ENCODE data around the gene LINGO3.

LINGO3 gene

DNA sequence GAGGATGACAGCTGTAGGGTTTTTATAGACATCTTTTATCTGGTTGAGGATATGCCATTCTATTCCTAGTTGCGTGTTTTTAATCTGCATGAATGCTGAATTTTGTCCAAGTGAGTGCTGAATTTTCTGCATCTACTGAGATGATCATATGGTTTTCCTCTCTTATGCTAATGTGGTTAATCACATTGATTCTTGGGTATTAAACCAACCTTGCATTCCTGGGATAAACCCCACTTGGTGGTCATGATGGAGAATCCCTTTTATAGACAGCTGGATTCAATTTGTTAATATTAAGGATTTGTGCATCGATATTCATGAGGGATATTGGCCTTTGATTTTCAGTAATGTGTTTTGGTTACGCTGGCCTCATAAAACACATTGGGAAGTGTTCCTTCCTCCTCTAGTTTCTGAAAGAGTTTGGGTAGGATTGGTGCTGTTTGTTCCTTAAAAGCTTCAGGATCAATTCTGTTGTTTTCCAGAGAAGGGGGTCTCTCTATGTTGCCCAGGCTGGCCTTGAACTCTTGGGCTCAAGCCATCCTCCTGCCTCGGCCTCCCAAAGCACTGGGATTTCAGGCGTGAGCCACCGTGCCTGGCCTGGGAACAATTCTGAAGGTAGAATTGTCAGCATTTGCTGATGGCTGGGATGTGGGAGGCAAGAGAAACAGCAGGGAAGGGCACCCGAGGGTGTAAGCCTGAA lies 7.3 kb upstream of the LINGO3 start:
- DNase-seq (ENCODE audit: low spot score) = no peak
- in situ Hi-C loops (cut with MboI; ENCODE audit: low pct_unique_long_range_greater_than_20kb, low sequenced_read_pairs, unreplicated experiment) = no loop called here
- TF ChIP-seq, protein P1, sequence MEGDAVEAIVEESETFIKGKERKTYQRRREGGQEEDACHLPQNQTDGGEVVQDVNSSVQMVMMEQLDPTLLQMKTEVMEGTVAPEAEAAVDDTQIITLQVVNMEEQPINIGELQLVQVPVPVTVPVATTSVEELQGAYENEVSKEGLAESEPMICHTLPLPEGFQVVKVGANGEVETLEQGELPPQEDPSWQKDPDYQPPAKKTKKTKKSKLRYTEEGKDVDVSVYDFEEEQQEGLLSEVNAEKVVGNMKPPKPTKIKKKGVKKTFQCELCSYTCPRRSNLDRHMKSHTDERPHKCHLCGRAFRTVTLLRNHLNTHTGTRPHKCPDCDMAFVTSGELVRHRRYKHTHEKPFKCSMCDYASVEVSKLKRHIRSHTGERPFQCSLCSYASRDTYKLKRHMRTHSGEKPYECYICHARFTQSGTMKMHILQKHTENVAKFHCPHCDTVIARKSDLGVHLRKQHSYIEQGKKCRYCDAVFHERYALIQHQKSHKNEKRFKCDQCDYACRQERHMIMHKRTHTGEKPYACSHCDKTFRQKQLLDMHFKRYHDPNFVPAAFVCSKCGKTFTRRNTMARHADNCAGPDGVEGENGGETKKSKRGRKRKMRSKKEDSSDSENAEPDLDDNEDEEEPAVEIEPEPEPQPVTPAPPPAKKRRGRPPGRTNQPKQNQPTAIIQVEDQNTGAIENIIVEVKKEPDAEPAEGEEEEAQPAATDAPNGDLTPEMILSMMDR (IDR thresholded peaks at IDR 0.05; ENCODE audit: extremely low read depth, insufficient read depth, missing control alignments) = no peak

DNA sequence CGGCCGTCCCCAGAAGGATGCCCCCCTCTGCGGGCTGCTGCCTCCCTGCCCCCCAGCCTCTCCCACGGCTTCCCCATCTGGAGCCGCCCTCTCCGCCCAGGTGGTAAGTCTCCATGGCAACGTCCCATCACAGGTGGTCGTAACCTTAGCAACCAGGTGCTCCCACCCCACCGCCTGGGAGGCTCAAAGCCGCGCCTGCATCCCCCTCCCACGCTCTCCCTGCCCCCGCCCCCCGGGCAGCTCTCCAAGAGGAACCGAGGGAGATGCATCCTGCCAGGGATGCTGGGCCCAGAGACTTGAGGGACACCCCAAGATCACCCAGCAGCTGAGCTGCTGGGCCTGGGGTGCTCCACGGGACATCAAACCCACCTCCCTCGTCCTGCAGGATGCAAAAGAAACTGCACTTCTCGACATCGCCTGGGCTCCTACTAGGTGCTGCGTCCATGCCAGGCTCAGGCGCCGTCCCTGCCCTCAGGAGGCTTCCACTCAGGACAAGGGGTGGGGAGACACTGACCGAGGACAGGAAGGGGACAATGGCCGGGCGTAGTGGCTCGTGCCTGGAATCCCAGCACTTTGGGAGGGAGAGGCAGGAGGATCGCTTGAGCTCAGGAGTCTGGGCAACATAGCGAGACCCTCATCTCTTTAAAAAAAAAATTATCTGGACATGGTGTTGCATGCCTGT lies 5.0 kb upstream of the LINGO3 start:
- in situ Hi-C loops (cut with MboI; ENCODE audit: low pct_unique_long_range_greater_than_20kb, low sequenced_read_pairs, unreplicated experiment) = no loop called here
- no peak for DNase-seq (ENCODE audit: low spot score)
- TF ChIP-seq, protein P1 (IDR thresholded peaks at IDR 0.05; ENCODE audit: extremely low read depth, insufficient read depth, missing control alignments) = no peak

DNA sequence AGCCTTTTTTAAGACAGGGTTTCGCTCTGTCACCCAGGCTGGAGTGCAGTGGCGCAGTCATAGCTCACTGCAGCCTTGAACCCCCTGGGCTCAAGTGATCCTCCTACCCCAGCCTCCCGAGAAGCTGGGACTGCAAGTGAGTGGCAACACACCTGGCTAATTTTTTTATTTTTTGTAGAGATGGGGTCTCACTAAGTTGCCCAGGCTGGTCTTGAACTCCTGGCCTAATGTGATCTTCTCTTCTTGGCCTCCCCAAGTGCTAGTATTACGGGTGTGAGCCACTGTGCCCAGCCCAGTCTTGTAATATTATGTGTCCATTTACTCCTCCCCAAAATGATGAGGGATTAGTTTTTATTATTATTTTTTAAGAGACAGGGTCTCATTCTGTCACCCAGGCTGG lies 3.1 kb upstream of the LINGO3 start:
- in situ Hi-C loops (cut with MboI; ENCODE audit: low pct_unique_long_range_greater_than_20kb, low sequenced_read_pairs, unreplicated experiment) = no loop called here
- TF ChIP-seq, protein P1 (IDR thresholded peaks at IDR 0.05; ENCODE audit: extremely low read depth, insufficient read depth, missing control alignments) = no peak
- DNase-seq (ENCODE audit: low spot score) = no peak

DNA sequence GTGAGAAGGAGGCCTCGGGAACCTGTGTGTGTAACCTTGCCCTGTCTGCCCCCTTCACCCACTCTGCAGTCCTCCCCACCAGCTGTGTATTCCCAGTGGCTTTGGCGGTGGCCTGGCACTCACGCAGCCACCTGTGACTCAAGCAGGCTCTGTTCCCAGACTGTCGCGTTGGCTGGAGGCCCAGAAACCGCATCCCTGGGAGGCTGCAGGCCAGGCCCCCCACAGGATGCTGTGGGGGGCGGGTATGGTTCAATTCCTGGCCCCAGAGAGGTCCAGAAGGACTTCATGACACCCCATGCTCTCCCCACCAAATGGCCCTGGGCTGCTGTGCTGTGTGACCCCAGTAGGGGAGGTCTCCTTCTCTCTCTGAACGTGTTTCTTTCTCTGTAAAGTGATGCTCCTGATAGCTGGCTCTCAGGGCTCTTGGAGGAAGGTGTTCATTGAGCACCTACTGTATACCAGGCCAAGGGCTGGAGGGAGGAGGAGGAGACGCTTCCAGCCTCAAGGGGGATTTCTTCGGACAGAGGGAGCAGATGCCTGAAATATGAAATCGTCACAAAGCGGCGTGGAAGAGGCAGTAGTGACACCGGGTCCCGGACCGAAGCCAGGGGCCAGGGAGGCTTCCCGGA lies 1.9 kb upstream of the LINGO3 start:
- in situ Hi-C loops (cut with MboI; ENCODE audit: low pct_unique_long_range_greater_than_20kb, low sequenced_read_pairs, unreplicated experiment) = no loop called here
- no peak for DNase-seq (ENCODE audit: low spot score)
- TF ChIP-seq, protein P1 (IDR thresholded peaks at IDR 0.05; ENCODE audit: extremely low read depth, insufficient read depth, missing control alignments) = no peak

DNA sequence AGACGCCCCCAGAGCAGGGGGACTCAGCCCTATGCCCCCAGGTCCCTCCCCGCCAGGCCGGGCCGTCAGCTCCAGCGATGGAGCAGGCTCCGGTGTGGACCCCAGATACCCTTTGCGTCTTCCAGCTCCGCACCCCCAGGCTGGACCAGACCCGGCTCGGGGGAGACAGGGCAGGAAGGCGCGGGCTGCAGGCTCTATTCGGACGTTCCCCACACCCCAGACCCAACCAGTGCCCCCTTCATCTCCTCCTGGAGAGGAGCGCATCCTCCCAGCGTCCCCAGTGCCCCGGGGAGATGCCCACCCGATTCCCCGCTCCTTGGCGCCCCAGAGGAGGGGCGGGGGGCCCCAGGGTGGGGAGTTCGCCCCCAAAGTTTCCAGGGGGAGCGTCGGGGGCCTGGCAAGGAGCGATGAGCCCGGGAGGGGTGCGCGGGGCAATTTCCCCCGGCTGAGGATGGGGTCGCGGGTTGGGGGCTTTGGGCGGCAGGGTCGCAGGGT lies 389 bp downstream of the LINGO3 start:
- in situ Hi-C loops (cut with MboI; ENCODE audit: low pct_unique_long_range_greater_than_20kb, low sequenced_read_pairs, unreplicated experiment) = no loop called here
- TF ChIP-seq, protein P1 (IDR thresholded peaks at IDR 0.05; ENCODE audit: extremely low read depth, insufficient read depth, missing control alignments) = no peak
- DNase-seq (ENCODE audit: low spot score) = no peak

DNA sequence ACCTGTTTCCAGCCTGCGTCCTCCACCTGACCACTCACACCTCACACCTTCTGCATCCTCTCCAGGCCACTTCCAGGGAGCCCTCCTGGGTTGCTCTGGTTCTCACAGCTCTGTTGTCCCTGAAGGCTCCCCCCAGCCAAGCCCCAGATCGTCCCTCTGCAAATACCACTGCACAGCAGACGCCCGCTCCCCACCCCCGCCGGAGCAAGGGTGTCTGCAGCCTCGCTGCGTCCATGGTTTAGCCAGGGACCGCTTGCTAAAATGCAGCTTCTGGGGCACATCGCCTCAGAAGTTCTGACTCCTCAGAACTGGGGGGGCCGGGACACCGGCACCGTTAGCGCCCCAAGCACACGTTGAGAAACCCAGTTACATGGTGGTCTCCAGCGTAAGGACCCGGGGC lies 983 bp downstream of the LINGO3 start:
- TF ChIP-seq, protein P1 (IDR thresholded peaks at IDR 0.05; ENCODE audit: extremely low read depth, insufficient read depth, missing control alignments) = no peak
- in situ Hi-C loops (cut with MboI; ENCODE audit: low pct_unique_long_range_greater_than_20kb, low sequenced_read_pairs, unreplicated experiment) = no loop called here
- no peak for DNase-seq (ENCODE audit: low spot score)
